Skeletal muscle tissue (tissue), 4 donors: ENCODE results near the gene CAMKMT. TPM values are rescaled to one million over a fixed set of nuclear protein-coding genes. Genes with fewer than 3 reads are reported as not detected.

Experiments
- H3K27ac ChIP-seq: one replicate; pipeline ENCODE4 v1.7.0; 2013; ENCODE audit warnings: mild to moderate bottlenecking, low read depth, low read length, inconsistent platforms
- H3K27me3 ChIP-seq, 3 donors: one replicate each; pipeline ENCODE4 v1.7.0; 2013; ENCODE audit warnings: low read length in 3 of 3; ENCODE audit not compliant: control insufficient read depth in 3 of 3, insufficient read depth in 3 of 3
- H3K36me3 ChIP-seq, 3 donors: one replicate each; pipeline ENCODE4 v1.7.0; 2013; ENCODE audit warnings: low read length in 3 of 3; ENCODE audit not compliant: control insufficient read depth in 3 of 3, insufficient read depth in 3 of 3
- H3K4me1 ChIP-seq, 3 donors: one replicate each; pipeline ENCODE4 v1.7.0; 2013; ENCODE audit warnings: low read length in 3 of 3, mild to moderate bottlenecking in 3 of 3; ENCODE audit not compliant: control insufficient read depth in 3 of 3, insufficient read depth in 3 of 3
- H3K4me3 ChIP-seq, 3 donors: one replicate each; pipeline ENCODE4 v1.7.0; 2013; ENCODE audit warnings: low read length in 3 of 3
- H3K9ac ChIP-seq, 3 donors: one replicate each; pipeline ENCODE4 v1.7.0; 2013; ENCODE audit warnings: low read length in 3 of 3, mild to moderate bottlenecking in 3 of 3, moderate library complexity in 2 of 3, low read depth in 1 of 3
- H3K9me3 ChIP-seq, 3 donors: one replicate each; pipeline ENCODE4 v1.7.0; 2013; ENCODE audit warnings: low read length in 3 of 3; ENCODE audit not compliant: control insufficient read depth in 3 of 3
- total RNA-seq: library from RNA; depleted of rRNA; stranded (reverse); fragments of >200 nt; gene quantifications from one replicate; pipeline ENCODE4 v1.2.3, GENCODE V29; 2014
- donor health status: Osteomylitis.

Gene CAMKMT
- total RNA-seq, 1 donor from 2014 or later = 5.2 TPM

DNA sequence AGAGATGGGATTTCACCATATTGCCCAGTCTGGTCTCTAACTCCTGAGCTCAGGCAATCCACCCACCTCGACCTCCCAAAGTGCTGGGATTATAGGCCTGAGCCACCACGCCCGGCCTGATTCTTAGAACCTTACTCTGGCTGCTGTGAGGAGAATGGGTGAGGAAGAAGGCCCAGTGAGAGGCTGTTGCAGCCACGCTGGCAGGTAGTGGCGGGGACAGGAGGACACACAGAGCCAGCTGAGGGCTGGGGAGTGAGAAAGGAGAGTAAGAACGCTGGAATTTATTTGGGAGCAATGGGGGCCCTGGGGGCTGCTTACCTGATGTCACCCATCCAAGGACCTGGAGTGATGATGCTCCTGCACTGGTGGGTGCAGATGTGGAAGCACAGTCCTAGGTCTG lies 425.9 kb downstream of the CAMKMT start:
- no peak overlapping the region for H3K4me3 ChIP-seq
- H3K9ac ChIP-seq = no peak overlapping the region
- no peaks in the 10 kb centered on the region for H3K9me3 ChIP-seq
- H3K27me3 ChIP-seq = peaks cover 0 to 4% (median 4%) of the 10 kb centered on the region in 3 donors
- H3K27ac ChIP-seq = no peak overlapping the region
- no peaks in the 10 kb centered on the region for H3K4me1 ChIP-seq
- H3K36me3 ChIP-seq = no peaks in the 10 kb centered on the region

- Histone ChIP-seq H3K36me3 (no peaks in the 10 kb centered on the region), H3K27me3 (peaks cover 0 to 4% (median 4%) of the 10 kb centered on the region in 3 donors), H3K9ac (no peak overlapping the region), H3K27ac (no peak overlapping the region), H3K4me1 (no peaks in the 10 kb centered on the region), H3K4me3 (no peak overlapping the region), H3K9me3 (no peaks in the 10 kb centered on the region)
Measured at GRCh38 chr2:44789446-44789845, 427.7 kb downstream of the CAMKMT start.

DNA sequence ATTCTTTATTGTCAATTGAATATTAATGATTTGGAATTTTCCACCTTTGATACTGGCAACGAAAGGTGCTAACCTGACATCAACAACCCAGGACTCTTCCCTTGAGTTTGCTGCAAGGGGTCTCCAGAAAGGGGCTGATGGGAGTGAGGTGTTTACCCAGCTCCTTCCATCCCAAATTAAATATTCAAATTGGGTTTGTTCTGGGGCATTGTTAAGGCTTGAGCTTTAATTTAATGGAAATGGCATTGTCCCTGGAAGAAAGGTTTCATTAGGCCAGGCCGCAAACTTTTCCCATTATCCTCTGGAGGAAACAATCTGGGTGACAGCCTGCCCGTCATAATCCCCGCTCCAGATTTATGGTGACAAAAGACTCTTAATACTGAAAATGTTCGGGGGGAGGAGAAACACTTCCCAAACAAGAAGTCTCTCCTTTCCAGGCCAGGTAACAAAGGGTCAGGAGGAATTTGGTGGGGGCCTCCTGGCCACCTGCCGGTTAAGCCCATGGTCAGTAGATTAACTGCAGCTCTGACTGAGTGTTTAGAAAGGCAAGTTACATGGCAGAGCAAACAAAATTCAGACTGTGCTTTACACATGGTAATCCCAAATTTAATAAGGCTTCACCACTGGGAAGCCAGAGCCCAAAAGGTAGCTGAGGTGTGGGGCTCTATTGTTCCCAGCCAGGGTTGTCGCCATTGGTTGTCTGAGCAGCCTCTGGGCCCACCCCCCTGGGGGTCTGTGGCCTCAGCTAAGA lies 428.4 kb downstream of the CAMKMT start:
- no peaks in the 10 kb centered on the region for H3K36me3 ChIP-seq
- no peak overlapping the region for H3K27ac ChIP-seq
- H3K27me3 ChIP-seq = peaks cover 0 to 4% (median 4%) of the 10 kb centered on the region in 3 donors
- H3K4me1 ChIP-seq = no peaks in the 10 kb centered on the region
- H3K9me3 ChIP-seq = no peaks in the 10 kb centered on the region
- no peak overlapping the region for H3K4me3 ChIP-seq
- no peak overlapping the region for H3K9ac ChIP-seq

GRCh38 chr2:44793322-44793870 lies 431.6 kb downstream of the CAMKMT start:
- Histone ChIP-seq H3K27me3 (peaks cover 10 to 17% (median 14%) of the 10 kb centered on the region in 3 donors), H3K9me3 (no peaks in the 10 kb centered on the region), H3K36me3 (no peaks in the 10 kb centered on the region), H3K4me3 (no peak overlapping the region), H3K27ac (no peak overlapping the region), H3K9ac (no peak overlapping the region), H3K4me1 (no peaks in the 10 kb centered on the region)

DNA sequence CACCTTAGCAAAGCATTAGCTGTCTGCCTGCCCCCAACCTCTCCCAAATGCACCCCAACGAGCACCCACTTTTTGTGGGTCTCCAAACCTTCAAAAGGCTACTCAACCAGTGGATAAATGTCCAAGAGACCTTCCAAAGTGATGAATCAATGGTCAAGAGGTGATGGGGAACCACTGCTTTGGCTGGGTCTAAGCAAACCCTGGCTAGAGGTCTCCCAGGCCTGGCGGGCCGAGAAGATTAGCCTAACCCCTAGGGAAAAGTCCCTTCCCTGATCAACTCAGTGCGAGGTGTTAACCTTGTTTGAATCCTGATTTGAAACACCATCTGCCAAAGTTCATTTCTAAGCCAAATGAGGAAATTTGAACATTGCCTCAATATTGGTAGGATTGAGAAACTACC lies 435.0 kb downstream of the CAMKMT start:
- H3K9me3 ChIP-seq = no peaks in the 10 kb centered on the region
- peaks cover 30 to 39% (median 35%) of the 10 kb centered on the region in 3 donors for H3K27me3 ChIP-seq
- H3K4me3 ChIP-seq = no peak overlapping the region
- no peaks in the 10 kb centered on the region for H3K36me3 ChIP-seq
- H3K27ac ChIP-seq = no peak overlapping the region
- no peaks in the 10 kb centered on the region for H3K4me1 ChIP-seq
- H3K9ac ChIP-seq = no peak overlapping the region

DNA sequence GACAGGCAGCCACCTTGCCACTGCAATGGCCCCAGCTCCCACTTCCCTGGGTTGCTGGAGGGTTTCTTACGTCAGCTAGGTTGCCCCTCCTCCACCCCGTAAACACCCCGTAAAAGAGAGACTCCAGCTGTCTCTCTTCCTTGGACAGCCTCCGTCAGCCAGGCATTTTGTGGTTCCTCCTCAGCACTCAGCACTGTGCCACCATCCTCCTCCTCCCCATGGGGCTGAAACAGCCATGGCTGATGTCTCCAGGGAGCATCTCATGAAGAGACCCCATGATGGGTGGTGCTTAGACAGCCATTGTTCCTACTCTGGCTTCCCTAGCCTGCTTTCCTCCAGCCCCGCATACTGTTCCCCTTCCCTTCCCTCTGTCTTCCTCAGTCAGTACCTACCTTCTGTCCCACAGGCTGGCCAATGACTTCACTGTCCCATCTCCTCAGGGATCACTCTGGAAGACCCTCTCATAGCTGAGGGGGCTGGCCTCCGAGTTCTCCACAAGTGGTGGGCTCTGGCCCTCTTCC lies 436.5 kb downstream of the CAMKMT start:
- no peak overlapping the region for H3K27ac ChIP-seq
- peaks cover 45 to 51% (median 48%) of the 10 kb centered on the region in 3 donors for H3K27me3 ChIP-seq
- no peaks in the 10 kb centered on the region for H3K36me3 ChIP-seq
- no peak overlapping the region for H3K4me3 ChIP-seq
- H3K4me1 ChIP-seq = peaks cover 0 to 2% (median 0%) of the 10 kb centered on the region in 3 donors
- H3K9me3 ChIP-seq = no peaks in the 10 kb centered on the region
- H3K9ac ChIP-seq = no peak overlapping the region

DNA sequence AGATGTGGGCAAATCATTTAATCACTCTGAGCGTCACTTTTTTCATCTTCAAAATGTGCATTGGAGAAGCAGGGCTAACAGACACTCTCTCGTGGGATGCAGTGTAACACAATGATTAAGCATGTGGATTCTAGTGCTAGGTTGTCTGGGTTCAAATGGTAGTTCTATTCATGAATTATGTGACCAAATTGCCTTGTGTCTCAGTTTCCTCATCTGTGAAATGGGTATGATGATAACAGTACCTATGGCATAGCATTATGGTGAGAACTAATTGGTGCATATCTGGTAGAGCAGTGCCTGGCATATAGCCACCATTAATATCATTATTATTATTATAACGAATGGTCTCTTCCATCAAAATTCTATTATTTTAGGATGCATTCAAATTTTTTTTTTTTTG lies 437.4 kb downstream of the CAMKMT start:
- peaks cover 0 to 2% (median 0%) of the 10 kb centered on the region in 3 donors for H3K4me1 ChIP-seq
- H3K4me3 ChIP-seq = no peak overlapping the region
- H3K36me3 ChIP-seq = no peaks in the 10 kb centered on the region
- H3K27ac ChIP-seq = no peak overlapping the region
- no peak overlapping the region for H3K9ac ChIP-seq
- H3K9me3 ChIP-seq = no peaks in the 10 kb centered on the region
- peaks cover 46 to 54% (median 52%) of the 10 kb centered on the region in 3 donors for H3K27me3 ChIP-seq

- H3K27ac ChIP-seq = no peak overlapping the region
- no peaks in the 10 kb centered on the region for H3K9me3 ChIP-seq
- peaks cover 52 to 60% (median 59%) of the 10 kb centered on the region in 3 donors for H3K27me3 ChIP-seq
- H3K9ac ChIP-seq = no peak overlapping the region
- no peak overlapping the region for H3K4me3 ChIP-seq
- H3K4me1 ChIP-seq = peaks cover 0 to 2% (median 0%) of the 10 kb centered on the region in 3 donors
- no peaks in the 10 kb centered on the region for H3K36me3 ChIP-seq
Measured at GRCh38 chr2:44799754-44800153, 438.0 kb downstream of the CAMKMT start.

DNA sequence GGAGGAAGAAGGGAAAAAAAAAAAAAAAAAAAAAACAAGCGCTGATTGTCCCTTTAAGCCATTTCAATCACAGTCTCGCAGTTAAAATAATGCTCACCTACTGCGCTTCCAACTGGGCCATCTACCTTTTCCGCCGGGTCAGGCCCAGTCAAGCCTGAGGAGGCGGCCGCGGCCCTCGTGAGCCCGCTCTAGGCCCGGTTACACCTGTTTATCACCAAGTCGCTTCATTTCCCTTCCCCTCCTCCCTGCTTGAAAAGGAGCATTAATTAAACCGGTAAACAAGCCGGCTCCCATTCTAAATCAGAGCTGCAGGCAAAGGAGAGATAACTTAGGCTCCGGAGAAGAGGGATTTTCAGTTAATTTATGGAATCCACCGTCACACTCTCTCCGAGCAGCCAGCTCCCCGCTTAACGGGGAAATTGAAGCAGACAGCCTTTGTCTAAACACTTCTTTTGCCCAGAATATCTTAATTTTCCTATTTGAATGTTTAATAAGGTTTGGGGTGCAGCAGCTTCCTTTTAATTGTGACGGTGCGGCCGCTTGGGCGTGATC lies 439.6 kb downstream of the CAMKMT start:
- Histone ChIP-seq H3K27ac (no peak overlapping the region), H3K36me3 (no peaks in the 10 kb centered on the region), H3K27me3 (peaks cover 68 to 71% (median 69%) of the 10 kb centered on the region in 3 donors), H3K4me1 (peaks cover 0 to 2% (median 0%) of the 10 kb centered on the region in 3 donors), H3K4me3 (no peak overlapping the region), H3K9me3 (no peaks in the 10 kb centered on the region), H3K9ac (no peak overlapping the region)
